CMK (cell line): ENCODE measurements around the gene DNMT3A.

ENCODE experiments used
- DNase-seq: peaks from one replicate; pipeline ENCODE4 v3.0.0-alpha.2; 2010; ENCODE audit warnings: low read depth

The DNMT3A gene

GRCh38 chr2:25341753-25342371 lies at the start of gene DNMT3A:
TSS of gene DNMT3A (minus strand) at chr2:25341925. CDS start at chr2:25313984, 27,941 bp downstream.
- no peak for DNase-seq

DNA sequence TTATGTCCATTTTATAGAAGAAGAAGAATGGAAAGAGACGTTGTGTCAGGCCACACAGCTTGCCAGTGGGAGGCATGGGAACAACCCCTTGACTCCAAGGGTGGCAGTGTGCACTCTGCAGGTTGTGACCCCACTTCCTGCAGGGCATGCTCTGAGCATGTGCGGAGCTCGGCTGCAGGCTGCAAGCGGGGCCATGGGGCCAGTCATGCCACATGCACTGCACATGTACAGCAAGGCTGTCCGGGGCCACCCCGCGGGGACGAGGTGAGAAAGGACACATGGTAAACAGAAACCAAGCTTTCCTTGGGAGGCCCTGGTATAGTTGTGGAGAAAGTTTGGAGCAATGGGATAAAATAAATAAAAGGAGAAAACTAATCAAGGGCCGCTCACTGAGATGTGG lies 47.4 kb upstream of the DNMT3A start:
- no peak for DNase-seq

GRCh38 chr2:25388491-25388890 lies 46.8 kb upstream of the DNMT3A start:
- no peak for DNase-seq

GRCh38 chr2:25387876-25388449 lies 46.2 kb upstream of the DNMT3A start:
- no peak for DNase-seq

DNA sequence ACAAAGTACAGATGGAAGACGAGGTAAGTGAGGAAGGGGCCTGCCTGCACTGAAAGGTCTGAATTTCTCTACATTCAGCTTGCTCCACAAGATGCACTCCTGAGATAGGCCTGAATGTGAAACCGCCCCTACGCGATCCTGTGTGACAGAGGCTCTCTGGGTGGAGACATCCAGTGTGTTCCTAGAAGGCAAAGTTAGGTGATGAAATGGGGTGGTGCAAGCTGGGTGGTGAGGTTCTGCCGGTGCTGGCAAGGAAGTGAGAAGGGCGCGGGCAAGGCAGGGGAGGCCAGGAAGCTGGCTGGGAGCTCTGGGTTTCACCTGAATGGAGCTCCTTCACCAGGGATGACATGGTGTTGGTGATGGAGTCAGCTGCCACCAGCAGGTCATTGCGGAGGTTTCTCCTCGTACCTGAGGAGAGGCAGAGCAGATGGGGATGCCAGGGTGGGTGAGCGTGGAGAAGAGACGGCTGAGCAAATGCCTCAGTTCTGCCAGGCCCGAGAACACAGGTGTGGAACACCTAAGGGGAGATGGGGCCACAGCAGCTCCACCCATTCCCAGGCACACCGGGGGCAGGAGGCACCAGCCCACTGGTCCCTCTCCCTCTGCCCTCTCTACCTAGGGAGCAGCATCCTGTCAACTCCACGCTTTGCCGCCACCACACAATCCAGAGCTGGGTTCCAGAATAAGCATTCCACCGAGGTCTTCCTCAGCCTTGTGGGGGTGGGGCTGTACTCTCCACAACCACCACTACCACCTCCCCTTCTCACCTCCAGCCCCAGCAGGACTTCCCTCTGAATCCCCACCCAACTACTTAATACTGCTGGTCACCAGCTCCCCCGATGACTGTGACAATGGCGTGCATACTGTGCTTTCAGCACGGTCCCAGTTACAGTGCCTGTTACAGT lies 45.5 kb upstream of the DNMT3A start:
- DNase-seq: no peak

- DNase-seq: no peak
Measured at GRCh38 chr2:25385910-25386309, 44.2 kb upstream of the DNMT3A start.

GRCh38 chr2:25383806-25384205 lies 42.1 kb upstream of the DNMT3A start:
- no peak for DNase-seq

GRCh38 chr2:25381502-25381901 lies 39.8 kb upstream of the DNMT3A start:
- no peak for DNase-seq

DNA sequence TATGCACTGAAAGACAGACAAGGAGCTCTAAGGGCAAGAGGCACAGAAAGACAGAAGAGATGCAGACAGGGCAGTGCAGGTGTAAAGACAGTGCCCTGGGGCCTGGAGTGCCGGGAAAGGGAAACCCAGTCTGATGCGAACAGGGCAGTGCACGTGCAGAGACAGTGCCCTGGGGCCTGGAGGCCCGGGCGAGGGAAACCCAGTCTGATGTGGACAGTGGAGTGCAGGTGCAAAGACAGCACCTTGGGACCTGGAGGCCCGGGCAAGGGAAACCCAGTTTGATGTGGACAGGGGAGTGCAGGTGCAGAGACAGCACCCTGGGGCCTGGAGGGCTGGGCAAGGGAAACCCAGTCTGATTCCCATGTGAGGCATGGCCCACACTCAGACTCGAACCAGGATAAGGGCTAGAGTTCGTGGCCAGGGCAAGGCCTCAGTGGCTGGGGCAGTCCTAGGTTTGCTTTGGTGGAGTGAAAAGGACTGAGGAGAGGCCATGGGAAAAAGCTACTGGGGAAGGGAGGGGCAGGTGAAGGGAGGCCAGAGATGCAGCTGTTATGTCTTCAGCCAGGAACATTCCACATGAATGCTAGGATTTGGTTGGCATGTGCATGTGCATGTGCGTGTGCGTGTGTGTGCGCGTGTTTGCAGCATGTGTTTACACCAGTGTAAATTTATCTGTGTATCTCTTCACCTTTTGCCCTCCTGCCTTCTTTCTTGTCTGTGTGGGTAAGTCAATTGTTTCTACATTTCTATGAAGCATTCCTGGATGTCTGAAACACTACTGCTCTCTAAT lies 39.1 kb upstream of the DNMT3A start:
- no peak for DNase-seq

- DNase-seq: no peak
Measured at GRCh38 chr2:25380023-25380422, 38.3 kb upstream of the DNMT3A start.

DNA sequence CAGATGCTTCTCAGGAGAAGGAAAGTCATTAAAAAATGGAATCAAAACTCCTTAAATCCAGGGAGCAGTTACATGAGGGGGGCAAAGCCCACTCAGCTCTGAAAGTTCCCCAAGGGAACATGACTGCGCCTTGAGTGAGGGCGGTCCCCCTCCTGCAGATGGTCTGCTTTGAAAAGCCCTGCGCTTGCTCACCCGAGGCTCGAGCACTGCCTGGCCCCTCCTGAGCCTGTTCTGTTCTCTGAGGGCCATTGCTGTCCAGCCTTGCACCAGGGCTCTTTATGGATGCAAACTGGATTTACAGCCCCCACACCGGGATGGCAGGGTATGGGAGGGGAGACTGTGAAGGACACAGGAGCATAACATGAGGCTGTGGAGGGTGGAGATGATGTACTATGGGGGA lies 37.8 kb upstream of the DNMT3A start:
- no peak for DNase-seq

DNA sequence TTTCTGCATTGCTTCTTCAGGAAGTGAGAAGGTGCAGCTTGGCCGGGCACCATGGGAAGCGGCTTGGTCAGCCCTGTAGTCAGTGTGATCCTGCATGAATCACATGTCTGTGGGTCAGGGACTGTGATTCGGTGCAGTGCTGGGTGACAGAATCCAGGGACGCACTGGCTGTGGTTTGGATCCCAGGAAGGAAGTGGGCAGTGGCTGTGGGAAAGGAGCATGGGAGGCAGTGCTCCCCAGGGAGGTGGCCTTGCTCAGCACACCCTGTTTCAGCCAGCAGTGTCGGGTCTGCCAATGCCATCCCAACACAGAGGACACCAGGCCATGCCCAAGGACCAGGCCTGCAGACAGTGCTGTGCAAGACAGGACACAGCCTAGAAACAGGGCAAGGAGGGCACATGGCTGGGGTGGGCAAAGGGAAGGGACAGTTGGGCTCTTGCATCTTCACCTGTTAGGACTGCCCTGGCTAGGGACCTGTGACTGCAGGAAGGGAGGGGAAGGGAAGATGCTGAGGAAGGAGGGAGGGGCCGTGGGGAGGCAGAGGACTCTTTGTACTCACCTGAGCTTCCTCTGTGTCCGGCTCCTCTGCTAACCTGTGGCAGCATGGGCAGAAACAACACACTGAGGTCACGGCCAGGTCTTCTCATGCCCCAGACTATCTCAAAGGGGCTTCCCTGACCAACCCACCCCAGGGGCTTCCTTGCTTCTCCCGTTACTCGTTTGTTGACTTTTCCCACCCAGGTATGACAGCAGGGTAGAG lies 37.2 kb upstream of the DNMT3A start:
- DNase-seq: no peak

DNA sequence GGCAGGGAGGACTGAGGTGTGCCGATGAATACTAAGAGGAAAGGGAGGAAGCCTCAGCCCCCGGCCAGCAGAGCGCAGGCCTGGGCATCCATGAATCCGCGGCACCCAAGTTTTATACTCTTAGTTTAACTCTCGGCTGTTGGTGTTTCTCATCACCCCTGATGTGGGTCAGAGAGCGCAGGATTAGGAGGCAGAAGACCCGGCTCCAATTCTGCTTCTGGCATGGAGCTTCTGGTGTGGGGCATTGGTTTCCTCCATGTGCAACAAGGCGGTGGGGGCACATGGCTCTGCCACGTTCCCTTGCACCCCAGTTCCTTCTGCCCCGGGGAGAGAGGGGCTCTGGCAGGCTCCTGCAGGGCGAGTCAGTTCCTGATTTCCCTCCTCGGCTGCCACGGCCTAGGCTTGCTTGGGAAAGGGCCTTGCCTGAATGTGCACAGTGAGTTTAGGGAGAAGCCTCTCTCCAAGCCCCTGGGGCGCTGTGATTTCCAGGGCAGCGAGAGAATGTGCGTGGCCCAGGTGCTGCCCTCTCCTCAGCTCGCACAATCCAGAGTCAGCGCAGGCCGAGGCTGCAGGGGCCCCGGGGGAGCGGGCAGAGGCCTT lies 36.2 kb upstream of the DNMT3A start:
- no peak for DNase-seq

DNA sequence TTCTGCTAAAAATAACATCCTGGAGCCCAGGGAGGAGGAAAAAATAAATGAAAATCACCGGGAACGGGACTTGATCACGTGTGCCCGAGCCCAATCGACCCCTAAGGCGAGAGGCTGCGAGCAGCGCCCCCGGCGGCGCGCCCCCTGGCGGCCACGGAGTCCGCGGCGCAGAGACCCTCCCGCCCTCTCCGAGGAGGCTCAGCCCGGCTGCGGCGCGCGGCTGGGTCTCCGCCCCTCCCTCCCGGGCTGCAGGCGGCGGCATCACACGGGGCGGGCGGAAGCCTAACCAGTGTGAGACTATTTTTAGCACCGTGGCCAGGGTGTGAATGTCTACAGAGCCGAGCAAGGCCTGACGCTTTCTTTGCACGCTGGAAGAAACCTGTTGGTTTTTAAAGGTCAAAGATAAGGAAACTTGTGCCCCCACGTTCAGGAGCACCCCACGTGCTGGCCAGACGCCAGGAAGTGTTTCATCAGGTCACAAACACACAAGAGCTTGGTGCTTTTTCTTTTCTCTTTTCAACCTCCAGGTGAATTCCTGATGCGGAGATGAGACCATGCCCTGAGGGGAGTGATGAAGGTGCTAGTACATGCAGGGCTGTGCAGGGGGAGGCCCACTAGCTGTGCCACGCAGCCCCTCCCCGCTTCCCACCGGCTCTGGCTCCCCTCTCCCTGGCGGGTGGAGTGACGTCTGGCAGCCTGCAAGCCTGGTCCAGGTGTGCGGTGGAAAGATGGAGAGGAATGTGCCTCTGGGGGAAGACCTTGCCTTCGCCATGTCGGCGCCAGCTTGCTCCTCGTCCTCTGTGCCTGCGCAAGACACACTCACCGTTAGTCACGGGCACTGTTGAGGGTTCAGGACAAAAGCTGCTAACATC lies 35.3 kb upstream of the DNMT3A start:
- DNase-seq: peak; percentile 75

DNA sequence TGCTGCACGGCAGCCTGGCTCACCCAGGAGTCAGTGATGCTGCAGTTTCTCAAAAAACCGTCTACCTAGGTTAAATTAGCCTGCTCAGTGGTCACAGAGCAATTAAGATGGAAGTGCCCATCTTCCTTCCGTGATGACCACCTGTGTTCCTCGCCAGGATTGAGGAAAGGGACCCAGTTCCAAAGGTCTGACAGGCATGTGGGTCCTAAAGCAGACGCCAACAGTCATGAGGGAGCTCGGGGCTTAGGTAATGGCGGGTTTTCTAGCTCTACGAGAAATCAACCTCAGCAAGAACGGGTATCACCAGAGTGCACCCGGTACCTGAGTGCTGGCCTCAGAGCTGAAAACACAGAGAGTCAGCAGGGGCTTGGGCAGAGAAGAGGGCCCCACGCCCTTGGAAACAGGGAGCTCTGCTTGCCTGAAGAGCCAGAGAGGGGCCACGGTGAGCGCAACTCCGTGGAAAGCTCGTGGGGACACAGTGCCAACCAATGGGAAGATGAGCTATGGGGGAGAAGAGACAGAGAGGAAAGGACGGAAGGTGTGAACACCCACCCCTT lies 34.3 kb upstream of the DNMT3A start:
- no peak for DNase-seq

DNA sequence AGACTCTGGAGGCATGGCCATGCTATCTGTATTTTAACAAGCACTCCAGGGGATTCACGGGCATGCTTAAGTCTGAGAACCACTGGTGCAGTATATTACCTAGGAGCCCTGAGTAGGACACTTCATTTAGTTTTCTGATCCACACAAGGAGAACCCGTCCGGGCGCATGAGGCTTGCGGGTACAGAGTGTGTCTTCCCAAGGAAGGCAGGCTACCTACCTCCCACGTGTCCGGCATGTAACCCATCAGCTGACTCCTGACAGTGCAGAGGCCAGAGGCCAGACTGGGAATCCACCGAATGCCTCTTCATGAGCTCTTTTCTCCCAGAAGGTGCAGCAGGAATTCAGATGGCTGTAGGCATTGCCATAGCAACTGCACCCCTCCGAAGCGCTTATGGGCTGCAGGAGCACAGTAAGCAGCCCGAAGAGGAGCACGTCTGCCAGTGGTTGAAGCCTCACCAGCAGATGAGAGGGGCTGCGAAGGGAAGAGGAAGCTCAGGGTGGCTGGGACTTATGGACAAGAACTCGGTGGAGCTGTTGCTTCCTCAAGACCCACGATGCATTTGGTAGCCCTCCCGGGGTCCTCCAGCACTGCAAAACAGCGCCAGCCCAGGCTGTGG lies 33.8 kb upstream of the DNMT3A start:
- DNase-seq: peak; percentile 22

DNA sequence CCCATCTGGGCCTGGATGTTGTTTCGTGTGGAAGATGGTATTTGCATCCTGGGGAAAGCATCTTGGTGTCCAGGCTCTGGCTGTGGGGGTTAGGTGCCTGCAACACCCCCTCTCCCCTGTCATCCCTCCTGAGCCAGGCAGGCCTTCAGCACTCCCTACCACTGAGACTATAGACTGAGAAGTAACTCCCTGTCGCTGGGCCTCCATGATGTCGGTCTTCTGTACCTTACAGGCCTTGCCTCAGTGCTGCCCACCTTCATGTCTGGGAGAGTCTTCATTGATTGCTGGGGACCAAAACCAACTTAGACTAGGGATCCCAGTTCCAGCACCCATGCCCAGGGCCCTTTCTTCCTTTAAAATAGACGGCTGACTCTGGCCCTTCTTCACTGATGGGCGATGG lies 33.1 kb upstream of the DNMT3A start:
- DNase-seq: no peak

DNA sequence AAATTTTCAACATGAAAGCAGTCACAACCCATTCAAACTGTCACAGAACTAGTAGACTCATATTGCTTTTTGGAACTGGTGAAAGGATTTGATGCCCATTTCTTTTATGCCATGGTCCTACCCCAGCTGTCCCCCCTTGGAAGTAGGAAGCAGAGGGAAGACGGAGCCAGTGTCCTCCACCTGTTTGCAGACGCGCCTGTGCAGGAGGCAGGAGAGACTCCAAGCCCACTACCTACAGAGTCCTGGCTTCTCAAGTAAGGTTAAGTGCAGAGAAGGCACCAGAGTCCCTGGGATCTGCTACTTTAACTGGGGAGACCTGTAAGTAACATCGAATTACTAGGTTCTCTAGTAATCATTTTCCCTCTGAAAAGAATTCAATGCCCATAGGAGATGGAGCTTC lies 32.7 kb upstream of the DNMT3A start:
- DNase-seq: no peak

DNA sequence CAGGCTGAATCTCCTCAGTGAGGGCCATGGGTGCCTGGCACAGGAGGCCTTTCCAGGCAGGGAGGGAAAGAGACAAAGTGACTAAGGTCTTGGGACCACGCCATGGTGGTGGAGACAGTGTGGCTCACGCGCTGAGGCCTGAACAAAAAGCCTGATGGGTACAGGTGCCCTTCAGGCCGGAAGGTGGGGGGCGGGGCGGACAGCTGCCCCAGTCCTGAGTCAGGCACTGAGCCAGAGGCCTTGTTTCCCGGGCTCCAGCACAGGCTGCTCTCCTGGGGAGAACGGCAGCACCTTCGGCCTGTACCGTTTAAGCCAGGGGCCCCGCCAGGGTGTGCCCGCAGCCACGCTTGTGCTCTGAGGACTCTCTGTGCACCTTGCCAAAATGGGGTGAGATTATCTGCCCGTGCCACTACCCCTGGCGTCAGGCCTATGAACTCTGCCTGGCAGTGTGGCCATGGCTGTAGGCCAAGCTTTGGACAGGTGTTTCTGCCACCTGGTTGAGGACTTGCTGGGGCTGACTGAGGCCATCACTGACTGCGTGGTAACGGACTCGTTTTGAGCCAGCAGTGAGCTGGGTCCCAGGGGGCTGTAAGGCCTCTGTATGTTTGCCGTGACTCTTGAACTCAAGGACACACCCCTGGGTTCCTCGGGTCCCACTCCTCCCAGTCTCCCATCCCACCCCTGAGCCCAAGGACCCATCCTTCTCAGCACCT lies 31.7 kb upstream of the DNMT3A start:
- no peak for DNase-seq
